GM19328 (cell line): ENCODE data around the gene TIPARP.
A peak's percentile ranks its signal among the peaks of the same experiment; 100 is the strongest.
"Not testable (repeated sequence)": the region's sequence is repeated elsewhere in the genome, so short reads cannot be mapped to it uniquely, and the experiment has no call there.

Experiments
- ATAC-seq: cut with Tn5 transposase; IDR thresholded peaks from one replicate; pipeline ENCODE4 v1.9.1; 2021; ENCODE audit warnings: mild to moderate bottlenecking, moderate library complexity; ENCODE audit not compliant: unreplicated experiment

The TIPARP gene

DNA sequence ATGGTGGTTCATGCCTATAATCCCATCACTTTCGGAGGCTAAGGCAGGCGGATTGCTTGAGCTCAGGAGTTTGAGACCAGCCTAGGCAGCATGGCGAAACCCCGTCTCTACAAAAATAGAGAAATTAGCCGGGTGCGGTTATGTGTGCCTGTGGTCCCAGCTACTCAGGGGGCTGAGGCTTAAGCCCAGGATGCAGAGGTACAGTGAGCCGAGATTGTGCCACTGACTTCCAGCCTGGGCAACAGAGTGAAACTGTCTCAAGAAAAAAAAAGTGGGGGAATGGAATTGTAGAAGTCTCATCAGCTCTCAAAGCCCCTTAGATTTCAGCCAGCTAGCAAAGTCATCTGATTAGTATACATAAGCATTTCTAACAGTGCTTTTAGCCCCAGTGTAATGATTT is 33.2 kb downstream of the TIPARP start:
- ATAC-seq, result no peak

DNA sequence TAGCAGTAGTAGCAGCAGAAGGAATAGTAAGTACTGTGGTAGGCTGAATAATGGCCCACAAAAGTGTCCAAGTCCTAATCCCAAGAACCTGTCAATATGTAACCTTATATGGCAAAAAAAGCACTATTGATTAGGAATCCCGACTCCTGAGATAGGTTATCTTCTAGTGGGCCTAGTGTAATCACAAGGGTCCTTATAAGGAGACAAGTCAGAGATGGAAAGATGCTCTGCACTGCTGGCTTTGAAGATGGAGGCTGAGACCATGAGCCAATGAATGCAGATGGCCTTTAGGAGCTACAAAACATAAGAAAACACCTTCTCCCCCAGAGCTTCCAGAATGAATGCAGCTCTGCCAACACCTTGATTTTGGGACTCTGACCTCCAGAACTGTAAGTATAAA is 36.0 kb downstream of the TIPARP start:
- ATAC-seq, result no peak

DNA sequence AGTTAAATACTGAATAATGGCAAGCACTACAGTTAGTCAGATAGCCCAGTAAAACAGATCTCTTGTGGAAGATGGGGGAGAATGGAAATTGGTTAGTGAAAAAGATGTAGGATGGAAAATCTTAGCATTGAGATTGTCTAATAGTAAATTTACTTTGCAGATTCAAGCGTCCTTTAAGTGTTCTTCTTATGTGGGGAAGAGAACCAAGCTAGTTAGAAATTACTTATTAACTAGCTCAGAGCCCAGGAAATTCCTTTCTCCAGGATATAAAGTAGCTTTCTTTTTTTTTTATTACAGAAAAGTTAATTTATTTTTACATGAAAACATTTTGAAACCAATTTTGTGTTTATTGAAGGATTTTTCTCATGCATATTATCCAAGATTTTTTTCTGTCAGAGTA is 36.7 kb downstream of the TIPARP start:
- no peak for ATAC-seq

DNA sequence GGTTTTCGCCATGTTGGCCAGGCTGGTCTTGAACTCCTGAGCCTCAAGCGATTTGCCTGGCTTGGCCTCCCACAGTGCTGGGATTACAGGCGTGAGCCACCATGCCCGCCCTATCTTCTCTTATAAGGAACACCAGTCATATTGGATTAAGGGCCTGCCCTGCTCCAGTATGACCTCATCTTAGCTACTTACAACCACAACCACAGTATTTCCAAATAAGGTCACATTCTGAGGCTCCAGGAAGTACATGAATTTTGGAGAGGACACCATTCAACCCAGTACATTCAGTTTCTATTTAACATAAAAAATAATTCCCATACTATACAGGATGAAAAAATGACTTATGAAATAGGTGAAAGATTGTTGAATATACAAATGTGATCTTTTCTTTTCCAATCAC is 37.6 kb downstream of the TIPARP start:
- not testable (repeated sequence) for ATAC-seq

DNA sequence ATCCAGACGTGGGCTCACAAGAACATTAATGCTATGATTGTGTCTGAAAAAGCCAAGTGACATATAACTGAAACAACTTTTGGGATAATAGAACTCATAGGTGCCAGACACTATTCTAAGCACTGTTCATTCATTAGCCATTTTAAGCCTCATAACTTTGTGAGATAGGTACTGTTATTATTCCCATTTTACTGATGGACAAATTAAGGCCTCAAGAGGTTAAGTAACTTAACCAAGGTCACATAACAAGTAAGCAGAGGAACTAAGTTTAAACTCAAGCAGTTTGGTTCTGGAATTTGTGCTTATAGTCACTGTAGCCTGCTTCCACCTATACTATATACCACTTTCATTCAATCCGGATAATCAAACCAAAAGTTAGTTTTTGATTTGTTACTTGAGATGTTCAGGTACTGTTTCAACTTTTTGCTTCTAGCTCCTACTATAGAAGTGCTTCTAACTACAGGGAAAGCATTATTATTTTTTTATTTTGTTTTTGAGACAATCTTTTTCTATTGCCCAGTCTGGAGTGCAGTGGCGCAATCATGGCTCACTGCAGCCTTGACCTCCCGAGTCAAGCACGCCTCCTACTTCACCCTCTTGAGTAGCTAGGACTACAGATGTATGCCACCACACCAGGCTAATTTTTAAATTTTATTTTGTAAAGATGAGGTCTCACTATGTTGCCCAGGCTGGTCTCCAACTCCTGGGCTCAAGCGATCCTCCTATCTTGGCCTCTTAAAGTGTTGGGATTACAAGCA is 41.9 kb downstream of the TIPARP start:
- no peak for ATAC-seq

DNA sequence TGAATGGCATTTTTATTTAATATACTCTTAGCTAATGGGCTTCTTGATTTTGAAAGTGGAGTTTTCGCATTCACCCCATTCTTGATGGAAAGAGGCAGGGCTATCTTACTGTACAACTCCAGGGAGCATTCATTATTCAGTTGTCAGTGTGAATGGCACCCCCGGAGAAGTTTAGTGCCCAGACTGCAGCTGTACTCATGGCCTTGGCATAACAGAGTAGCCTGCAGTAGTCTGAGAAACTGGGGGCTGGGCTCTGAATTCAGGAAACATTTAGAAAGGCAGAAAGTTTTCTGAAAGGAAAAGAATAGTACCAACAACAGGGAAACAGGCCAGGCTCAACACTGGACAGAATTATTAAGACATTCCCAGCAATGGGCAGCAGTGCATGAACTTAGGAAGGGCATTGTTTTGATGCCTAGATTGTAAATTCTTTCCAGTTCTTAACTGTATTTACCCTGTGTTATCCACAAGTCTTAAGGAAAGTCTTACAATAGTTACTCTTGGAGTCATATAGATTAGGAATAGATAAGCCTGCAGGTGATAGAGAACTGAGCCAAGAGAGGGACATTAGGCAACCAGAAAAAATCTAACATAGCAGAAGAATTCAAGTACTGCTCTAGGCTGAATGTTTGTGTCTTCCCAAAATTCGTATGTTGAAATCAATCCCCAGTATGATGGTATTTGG is 44.4 kb downstream of the TIPARP start:
- no peak for ATAC-seq

DNA sequence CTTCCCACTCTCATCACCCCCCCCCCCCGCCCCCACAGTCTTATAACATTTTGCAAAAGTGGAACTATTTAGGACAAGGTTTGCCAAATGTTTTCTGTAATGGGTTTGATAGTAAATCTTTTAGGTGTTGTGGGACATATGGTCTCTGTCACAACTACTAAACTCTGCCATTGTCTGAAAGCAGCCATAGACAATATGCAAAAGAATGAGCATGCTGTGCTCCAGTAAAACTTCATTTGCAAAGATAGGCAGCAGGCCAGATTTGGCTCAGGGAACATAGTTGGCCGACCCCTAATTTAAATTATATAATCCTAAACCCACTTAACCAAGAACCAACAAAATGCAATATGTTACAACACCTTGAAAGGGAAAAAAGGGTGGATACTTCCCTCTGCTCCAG is 46.4 kb downstream of the TIPARP start:
- no peak for ATAC-seq

DNA sequence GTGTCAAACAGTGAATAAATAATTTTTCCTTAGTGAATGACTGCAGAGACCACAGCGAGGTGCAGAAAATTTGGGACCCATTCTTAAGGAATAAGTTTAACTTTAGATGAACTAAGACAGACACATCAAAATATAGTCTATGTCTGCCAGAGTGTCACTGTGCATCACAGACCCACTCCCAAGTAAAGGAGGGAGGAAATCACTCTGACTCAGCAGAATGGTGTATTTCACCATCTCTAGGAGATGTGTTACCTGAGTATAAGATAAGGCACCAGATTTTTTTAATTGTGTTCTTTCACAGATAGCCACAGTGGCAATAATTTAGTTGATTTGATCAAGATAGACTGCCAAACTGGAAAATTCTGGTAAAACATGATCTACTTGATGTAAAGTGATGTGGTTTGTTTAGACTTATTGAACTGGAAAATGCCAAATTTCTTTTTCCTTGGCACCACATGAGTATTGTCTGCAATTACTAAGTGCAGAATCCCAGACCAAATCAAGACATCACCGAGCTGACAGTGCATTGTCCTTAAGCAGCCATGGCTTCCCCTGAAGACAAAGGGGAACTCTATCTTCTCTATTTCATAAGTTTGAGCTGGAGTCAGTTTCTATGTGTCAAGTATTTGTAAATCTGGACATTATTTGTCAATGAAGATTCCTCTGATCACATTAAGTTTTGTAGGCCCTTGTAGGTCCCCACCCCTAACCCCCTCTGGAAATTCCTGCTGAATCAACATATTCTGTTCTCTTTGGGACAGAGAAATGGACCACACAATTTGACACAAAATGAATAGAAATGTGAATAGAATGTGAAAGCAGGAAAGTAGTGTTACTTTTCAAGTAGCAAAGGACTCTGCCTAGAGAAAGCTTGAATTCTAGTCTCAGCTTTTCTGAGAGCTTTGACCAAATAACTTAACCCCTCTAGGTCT is 47.6 kb downstream of the TIPARP start:
- ATAC-seq, result no peak

DNA sequence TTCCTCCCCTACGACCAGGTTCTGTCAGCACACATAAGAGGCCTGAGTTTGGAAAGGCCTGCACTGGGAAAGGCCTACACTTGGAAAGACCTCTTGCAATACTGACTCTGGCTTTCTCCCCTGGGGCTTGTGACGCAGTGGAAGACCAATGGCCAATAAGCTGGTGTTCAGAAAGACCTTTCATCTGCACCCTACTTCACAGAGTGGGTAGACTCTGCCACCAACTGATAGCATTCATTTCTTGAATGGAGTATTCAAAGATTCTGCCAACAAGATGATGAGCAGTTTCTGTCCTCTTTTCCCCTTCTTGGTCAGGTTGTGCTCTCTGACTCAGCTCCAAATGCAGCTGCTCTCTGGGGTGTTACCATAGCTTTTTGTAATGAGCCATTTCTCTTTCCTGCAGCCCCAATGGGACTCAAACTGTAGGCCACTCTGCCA is 48.8 kb downstream of the TIPARP start:
- no peak for ATAC-seq

DNA sequence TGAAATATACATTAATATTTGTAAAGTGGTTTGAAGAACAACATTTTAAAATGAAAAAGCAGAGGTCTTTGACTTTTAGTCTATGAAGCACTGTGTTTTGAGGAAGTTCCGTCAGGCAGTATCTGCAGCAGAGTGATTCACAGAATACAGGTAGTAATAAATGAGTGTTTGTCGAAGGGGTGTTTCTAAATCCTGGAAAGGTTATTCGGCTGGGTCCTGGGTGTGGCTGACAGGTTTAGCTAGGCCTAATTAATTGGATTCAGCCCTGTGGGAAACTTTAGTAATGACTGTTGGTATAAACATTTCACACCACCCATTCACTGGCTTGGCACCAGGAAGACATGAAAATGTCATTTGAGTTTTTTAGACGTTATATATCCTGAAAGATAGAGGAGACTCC is 51.3 kb downstream of the TIPARP start:
- ATAC-seq, result no peak

DNA sequence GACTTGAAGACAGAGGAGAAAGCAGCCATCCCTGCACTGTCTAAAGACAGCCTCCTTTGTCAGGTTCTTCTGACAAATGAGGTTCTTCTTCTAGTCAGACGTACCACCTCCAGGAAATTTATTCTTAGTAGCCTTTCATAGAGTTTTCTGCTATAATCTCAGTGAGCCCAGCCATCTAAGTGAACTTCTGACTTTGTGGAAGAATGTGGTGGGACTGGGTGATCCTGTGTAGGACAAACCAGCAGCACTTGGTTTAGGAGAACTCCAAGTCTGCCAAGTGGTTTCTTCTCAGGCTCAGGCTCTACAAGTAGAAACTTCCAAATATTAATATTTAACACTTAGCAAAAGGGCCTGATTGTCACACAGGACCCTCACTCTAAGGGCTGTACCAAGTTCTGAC is 52.1 kb downstream of the TIPARP start:
- no peak for ATAC-seq

DNA sequence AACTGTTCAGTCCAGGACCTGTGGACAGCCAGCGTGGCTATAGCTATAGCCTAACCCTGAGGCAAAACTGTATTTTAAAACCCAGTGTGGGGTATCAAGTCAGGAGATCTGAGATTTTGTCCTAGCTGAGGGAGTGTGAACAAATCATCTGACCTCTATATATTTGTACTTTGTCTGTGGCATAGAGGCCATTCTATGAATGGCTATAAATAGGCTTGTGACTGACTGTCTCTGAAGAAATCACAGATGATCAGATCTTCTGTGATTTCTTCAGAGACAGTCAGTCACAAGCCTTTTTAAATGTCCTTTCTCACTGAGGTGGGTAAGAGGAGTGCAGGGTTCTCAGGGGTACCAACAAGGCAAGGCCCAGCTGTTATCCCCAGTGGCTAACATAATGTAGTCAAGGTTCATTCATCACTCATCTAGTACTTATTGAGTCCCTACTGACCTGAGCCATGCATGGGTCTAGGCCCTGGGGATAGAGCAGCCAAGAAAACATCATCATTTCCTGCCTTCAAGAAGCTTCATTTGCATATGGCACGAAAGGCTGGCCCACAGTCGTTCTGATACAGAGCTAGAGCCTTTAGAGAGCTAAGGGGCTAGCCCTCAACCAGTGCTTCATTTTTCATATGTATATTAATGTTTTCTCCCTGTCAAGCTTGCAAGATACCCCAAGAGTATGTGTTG is 53.3 kb downstream of the TIPARP start:
- peak; percentile 86 for ATAC-seq

DNA sequence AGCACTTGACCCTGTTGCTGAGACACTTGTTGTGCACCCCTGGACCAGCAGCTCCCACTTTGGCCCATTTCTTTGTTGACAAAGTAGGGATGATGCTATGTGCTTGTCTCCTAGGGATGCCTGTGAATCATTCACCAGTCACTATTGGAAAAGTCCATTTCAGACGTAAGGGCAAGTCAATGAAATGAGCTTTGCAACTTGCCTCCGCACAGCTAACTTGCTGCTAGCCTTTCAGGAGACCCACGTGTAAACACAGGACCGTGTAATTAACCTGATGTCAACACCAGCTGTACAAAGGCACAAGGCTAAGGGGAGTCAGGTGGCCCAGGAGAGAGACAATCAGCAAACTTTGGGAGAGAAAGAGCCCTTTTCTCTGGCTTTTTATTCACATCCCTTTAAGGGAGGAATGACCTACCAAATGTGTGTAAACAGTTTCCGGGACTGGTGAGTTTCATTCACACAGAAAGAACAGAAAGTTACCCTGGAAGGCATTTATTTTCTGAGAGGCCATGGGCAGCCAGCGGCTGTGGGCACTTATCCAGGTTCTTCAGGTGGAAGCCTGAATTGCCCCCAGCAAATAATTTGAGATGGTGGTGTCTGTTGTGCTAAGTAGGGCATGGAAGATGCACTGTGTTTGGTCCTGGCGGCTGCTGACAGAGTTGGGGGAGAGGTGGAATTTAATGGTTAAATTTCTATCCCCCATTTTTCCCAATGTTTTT is 54.0 kb downstream of the TIPARP start:
- ATAC-seq, result no peak

DNA sequence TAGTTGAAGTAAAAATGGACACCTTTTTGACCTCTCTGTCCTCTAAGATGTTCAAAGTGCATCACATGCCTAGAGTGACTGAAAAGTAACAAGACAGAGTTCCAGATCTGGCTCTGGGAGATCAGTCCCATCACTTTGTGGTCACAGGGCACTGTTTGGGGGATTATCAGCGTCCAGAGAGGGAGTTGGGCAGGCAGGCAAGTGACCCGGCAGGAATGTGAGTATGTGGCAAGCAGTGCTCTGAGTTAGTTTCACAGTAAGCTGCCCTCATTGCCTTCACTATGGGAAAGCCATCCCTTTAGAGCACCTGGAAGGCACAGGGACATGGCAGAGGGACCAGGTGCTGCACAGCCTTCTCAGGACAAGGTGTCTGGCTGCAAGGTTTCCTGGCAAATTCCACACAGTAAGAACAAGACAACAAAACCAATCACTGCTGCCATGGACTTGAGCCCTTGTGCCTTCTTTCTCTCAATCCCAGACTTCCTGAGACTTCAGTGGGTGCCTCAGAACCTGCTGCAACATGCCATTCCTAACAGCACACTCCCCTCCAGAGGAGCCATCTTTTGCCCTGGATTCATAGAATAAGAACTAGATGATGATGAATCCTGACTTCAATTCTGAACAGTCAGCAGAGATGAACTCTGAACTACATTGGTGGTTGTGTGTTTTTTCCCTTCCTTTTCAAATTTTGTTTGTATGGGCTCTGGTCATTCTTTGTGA is 55.2 kb downstream of the TIPARP start:
- no peak for ATAC-seq

DNA sequence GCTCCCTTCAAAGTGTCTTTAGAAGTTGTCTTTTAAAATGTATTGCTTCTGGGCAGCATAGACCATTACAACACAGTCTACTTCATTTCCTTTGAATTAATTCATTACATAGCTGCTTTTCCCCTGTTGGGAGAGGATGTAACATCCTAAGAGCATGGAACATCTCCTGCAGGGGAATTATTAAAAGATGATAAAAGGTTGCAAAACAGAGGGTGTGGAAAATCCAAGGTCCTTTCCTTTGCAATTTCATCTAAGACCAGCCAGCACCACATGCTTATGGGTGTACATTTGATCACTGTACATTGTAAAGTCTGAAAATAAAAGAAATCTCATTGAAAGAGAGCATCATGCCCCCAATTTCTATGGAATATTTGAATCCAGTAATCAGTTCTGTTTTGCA is 57.4 kb downstream of the TIPARP start:
- ATAC-seq, result no peak

DNA sequence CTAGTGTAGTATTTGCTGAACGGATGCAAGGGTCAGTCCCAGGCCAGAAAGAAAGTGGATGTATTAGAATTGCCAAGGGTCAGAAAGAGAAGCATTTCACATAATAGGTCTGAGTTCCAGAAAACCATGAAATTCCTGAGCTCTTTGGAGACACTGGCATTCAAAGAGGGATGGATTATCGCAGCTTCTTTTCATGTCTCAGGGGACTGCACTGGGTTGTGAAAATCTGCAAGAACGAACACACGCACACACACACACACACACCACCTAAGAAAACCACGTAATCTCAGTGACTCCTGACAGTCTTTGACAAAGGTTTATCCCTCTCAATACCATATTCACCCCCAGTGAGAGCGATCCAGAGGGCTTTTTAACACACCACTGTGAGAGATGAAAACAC is 57.9 kb downstream of the TIPARP start:
- no peak for ATAC-seq

DNA sequence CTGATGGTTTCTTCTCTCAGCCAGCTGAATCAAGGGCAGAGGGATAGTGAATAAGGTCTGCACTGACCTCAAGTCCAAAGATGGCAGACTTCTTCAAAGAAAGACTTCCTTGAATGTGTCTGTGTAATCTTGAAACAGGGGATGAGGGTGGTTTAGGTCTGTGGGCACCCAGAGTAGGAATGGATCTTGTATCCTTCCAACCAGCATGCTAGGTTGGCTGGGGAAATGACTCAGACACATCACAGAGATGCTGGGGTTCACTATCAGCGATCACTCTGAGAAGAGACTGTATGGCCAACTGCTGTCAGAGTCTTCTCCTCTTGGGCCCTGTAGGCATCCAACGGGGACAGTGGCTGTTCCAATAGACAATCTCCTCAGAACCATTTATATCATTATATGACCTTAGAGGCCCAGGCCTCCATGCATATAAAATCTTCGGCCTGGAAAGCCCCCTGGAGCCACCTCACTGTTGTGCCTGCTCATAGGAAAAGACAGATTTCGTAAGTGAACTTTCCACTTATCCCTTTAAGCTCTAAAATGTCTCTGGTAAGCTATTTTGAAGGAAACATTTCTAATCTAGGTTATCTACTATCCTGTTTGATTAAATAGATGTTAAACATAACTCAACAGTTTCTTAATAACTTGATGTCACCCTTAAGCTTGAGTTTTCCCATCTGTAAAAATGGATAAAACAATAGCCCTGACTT is 58.5 kb downstream of the TIPARP start:
- no peak for ATAC-seq

DNA sequence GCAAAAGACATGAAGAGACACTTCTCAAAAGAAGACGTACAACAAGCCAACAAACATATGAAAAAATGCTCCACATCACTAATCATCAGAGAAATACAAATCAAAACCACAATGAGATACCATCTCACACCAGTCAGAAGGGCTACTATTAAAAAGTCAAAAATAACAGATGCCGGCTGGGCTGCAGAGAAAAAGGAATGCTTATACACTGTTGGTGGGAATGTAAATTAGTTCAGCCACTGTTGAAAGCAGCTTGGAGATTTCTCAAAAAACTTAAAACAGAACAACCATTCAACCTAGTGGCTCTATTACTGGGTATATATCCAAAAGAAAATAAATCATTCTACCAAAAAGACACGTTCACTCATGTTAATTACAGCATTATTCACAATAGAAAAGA is 60.3 kb downstream of the TIPARP start:
- not testable (repeated sequence) for ATAC-seq

DNA sequence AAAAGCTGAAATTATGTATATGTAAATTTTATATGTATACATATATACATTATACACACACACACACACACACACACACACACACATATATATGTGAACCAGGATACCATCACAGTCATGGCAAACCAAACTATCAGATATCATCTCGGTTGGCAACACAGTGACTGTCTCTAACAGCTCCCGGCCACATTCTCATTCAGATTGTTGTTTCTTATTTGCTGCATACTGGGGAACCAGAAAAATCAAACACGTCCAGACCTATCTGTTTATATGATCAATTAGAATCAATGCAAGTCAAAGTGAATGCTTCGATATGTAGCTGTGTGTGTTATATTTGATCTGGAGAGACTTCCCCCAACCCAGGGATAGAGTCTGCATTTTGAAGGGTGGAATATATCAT is 61.1 kb downstream of the TIPARP start:
- no peak for ATAC-seq
